Ascending aorta (tissue), 2 donors: ENCODE data around the gene PLCD3. TPM values are rescaled to one million over a fixed set of nuclear protein-coding genes. Genes with fewer than 3 reads are reported as not detected.

Experiments
- DNase-seq, 2 donors: peaks; one replicate each; pipeline ENCODE4 v3.0.0-alpha.2; 2019; ENCODE audit warnings: low spot score in 2 of 2
- H3K27ac ChIP-seq, 2 donors: fragments of 200-600 bp; sonication (generic); one replicate each; pipeline ENCODE4 v1.5.1; 2016 to 2017; ENCODE audit warnings: mild to moderate bottlenecking in 1 of 2
- H3K27me3 ChIP-seq: fragments of 200-600 bp; sonication (generic); one replicate; pipeline ENCODE4 v1.5.1; 2017
- H3K36me3 ChIP-seq, 2 donors: fragments of 200-600 bp; sonication (generic); one replicate each; pipeline ENCODE4 v1.5.1; 2016
- H3K4me1 ChIP-seq, 2 donors: fragments of 200-600 bp; sonication (generic); one replicate each; pipeline ENCODE4 v1.5.1; 2016 to 2017; ENCODE audit warnings: mild to moderate bottlenecking in 1 of 2
- H3K4me3 ChIP-seq, 2 donors: fragments of 200-600 bp; sonication (generic); one replicate each; pipeline ENCODE4 v1.5.1; 2016 to 2017; ENCODE audit warnings: mild to moderate bottlenecking in 1 of 2
- H3K9me3 ChIP-seq, 2 donors: fragments of 200-600 bp; sonication (generic); one replicate each; pipeline ENCODE4 v1.5.1; 2016
- intact Hi-C: fragments of 100-400 bp; cut with DNase I; formaldehyde crosslinking; loops from one replicate; pipeline ENCODE4 v1.15.1; 2023
- total RNA-seq: library from RNA; depleted of rRNA; stranded (reverse); fragments of >200 nt; gene quantifications from one replicate; pipeline ENCODE4 v1.1.0, GENCODE V29; 2016
- TF ChIP-seq, protein P1 (sequence below), 3 experiments: fragments of 200-600 bp in 2 of 3; fragments of 450-650 bp in 1 of 3; sonication (generic) in 2 of 3; IDR thresholded peaks; one replicate each; pipeline ENCODE4 v1.5.1; 2016 to 2019; ENCODE audit warnings: antibody characterized with exemption in 3 of 3, mild to moderate bottlenecking in 1 of 3, moderate library complexity in 1 of 3

PLCD3 gene
- total RNA-seq, 1 donor from 2014 or later: 65.5 TPM

DNA sequence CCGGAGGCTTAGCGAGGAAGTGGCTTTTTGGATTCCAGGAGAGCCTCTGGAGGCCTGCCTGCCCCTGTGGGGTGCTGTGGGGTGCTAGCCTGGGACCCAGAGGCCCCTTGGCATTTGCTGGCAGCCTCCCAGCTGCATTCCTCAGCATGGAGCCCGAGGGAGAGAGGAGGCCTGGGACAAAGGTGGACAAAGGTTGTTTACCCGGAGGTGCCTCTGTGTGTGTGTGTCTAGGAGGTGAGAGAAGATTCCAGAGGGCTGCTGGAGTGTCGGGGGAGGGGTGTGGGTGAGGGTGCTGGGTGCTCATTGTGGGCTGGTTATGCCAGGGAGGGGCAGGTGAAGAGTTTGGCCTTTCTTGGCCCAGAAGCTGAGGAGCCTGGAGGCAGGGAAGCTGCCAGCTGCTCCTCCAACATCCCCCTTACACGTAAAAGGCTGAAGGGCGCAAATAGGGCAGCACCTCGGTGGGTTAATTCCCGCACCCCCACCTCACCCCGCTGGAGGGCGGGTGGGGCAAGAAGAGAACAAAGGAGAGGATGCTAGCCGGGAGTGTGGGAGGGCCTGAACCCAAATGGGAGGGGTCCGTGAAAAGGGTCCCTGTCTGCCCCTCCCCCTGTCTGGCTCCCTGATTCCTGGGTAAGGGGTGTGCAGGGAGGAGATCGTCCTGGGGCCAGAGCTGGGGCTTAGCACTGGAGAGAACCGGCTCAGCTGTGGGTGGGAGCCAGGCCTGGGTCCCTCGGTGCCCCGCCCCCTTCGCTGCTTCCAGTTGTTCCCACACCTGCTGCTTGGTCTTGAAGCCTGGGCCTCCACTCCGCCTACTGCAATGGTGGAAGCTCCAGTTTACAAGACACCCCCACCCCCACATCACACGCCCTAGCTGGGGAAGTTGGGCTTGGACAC, 39.3 kb upstream of the PLCD3 start:
- Histone ChIP-seq H3K9me3 (no peaks in the 10 kb centered on the region), H3K4me1 (peaks cover 3 to 26% of the 10 kb centered on the region in 2 donors), H3K27ac (peak overlapping the region; percentile 95), H3K4me3 (peak overlapping the region; percentile 59 to 68), H3K27me3 (no peaks in the 10 kb centered on the region), H3K36me3 (no peaks in the 10 kb centered on the region)
- peak in 1 of 2 donors; percentile 81 for DNase-seq
- TF ChIP-seq, protein P1, sequence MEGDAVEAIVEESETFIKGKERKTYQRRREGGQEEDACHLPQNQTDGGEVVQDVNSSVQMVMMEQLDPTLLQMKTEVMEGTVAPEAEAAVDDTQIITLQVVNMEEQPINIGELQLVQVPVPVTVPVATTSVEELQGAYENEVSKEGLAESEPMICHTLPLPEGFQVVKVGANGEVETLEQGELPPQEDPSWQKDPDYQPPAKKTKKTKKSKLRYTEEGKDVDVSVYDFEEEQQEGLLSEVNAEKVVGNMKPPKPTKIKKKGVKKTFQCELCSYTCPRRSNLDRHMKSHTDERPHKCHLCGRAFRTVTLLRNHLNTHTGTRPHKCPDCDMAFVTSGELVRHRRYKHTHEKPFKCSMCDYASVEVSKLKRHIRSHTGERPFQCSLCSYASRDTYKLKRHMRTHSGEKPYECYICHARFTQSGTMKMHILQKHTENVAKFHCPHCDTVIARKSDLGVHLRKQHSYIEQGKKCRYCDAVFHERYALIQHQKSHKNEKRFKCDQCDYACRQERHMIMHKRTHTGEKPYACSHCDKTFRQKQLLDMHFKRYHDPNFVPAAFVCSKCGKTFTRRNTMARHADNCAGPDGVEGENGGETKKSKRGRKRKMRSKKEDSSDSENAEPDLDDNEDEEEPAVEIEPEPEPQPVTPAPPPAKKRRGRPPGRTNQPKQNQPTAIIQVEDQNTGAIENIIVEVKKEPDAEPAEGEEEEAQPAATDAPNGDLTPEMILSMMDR (IDR thresholded peaks at IDR 0.05): no peak
- intact Hi-C loops: loop anchor here (1.0 to 5.0 kb wide), 4 partner anchors 10 to 146 kb away; partner anchors contain the start of genes HEXIM1, HEXIM2 and MAP3K14

DNA sequence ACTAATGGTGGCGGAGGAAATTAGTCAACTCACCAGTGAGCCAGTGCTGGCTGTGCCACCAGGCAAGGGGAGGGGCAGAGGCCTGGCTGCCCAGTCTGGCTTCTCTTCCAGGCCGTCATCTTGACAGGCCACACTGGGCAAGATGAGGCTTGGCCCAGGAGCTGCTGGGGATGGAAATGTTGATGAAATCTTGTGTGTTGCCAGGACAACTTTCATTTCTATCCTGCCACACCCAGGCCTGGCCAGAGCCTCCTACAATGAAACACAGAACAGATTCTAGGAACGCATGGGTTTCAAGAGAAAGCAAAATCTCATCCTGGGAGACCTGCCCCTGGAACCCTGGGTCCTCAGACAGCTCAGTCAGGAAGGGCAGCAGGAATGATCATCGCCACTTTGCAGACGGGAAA, 38.6 kb upstream of the PLCD3 start:
- TF ChIP-seq, protein P1 (IDR thresholded peaks at IDR 0.05): no peak
- Histone ChIP-seq H3K4me3 (peak overlapping the region; percentile 59 to 68), H3K9me3 (no peaks in the 10 kb centered on the region), H3K27ac (peak overlapping the region; percentile 95), H3K27me3 (no peaks in the 10 kb centered on the region), H3K36me3 (no peaks in the 10 kb centered on the region), H3K4me1 (peaks cover 3 to 22% of the 10 kb centered on the region in 2 donors)
- intact Hi-C loops: loop anchor here (5.0 kb wide), 1 partner anchor 146 kb away; the partner anchor contains the start of gene MAP3K14
- peak; percentile 69 to 95 for DNase-seq

DNA sequence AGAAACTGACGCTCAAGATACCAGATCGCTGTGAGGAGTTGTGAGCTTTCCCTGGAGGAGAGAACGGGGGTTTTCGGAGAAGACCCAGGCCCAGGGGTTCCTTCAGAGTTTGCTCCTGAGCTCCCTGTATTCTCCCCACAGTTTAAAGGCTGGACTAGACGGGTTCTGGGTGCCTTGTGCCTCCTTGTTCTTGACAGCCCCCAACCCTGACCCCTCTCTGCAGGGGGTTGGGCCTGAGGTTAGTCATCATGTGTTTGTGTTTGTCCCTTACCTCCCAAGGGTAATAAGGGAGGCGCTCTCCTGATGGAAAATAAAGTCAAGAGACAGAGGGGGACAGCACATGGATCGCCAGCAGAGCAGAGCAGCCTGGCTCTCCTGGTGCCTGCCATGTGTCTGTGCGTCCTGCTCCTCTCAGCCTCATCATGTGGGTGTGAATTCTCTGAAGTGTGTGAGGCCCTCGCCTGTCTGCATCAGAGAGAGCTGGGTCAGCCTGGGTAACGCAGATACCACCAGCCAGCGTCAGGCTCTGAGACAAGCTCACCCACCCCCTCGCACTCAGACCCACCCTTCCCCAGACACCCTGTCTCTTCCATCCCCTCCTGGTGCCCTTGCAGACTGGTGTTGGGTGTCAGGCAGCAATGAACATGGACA, 38.1 kb upstream of the PLCD3 start:
- TF ChIP-seq, protein P1 (IDR thresholded peaks at IDR 0.05): no peak
- Histone ChIP-seq H3K4me3 (peak overlapping the region; percentile 59 to 68), H3K4me1 (peaks cover 3 to 21% of the 10 kb centered on the region in 2 donors), H3K36me3 (no peaks in the 10 kb centered on the region), H3K27me3 (no peaks in the 10 kb centered on the region), H3K27ac (peak overlapping the region; percentile 95), H3K9me3 (no peaks in the 10 kb centered on the region)
- no peak for DNase-seq
- intact Hi-C loops: loop anchor here (5.0 kb wide), 1 partner anchor 147 kb away; the partner anchor contains the start of gene MAP3K14

DNA sequence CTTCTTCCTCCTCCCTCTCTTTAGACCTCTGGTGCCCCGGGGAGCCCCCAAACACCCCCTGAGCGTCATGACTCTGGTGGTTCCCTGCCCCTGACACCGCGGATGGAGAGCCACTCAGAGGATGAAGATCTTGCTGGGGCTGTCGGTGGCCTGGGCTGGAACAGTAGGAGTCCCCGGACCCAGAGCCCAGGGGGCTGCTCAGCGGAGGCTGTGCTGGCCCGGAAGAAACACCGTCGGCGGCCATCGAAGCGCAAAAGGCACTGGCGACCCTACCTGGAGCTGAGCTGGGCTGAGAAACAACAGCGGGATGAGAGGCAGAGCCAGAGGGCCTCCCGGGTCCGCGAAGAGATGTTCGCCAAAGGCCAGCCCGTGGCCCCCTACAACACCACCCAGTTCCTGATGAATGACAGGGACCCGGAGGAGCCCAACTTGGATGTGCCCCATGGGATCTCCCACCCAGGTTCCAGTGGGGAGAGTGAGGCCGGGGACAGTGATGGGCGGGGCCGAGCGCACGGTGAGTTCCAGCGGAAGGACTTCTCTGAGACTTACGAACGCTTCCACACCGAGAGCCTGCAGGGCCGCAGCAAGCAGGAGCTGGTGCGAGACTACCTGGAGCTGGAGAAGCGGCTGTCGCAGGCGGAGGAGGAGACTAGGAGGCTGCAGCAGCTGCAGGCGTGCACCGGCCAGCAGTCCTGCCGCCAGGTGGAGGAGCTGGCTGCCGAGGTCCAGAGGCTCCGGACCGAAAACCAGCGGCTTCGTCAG, 36.9 kb upstream of the PLCD3 start:
- Histone ChIP-seq H3K4me1 (peaks cover 3 to 21% of the 10 kb centered on the region in 2 donors), H3K27ac (peak overlapping the region in 1 of 2 donors; percentile 95), H3K4me3 (no peak overlapping the region)

More for the DNA sequence above, 36.9 kb upstream of the PLCD3 start:
- Histone ChIP-seq H3K27me3 (no peaks in the 10 kb centered on the region), H3K36me3 (no peaks in the 10 kb centered on the region), H3K9me3 (no peaks in the 10 kb centered on the region)
- TF ChIP-seq, protein P1 (IDR thresholded peaks at IDR 0.05): no peak
- intact Hi-C loops: no loop called here
- no peak for DNase-seq
